H1 (cell line): ENCODE measurements around the gene GRID2. TPM values are rescaled to one million over a fixed set of nuclear protein-coding genes. Genes with fewer than 3 reads are reported as not detected.

Experiments used
- MAFK ChIP-seq: IDR thresholded peaks from 2 replicates; pipeline ENCODE4 v1.6.1; 2012; ENCODE audit warnings: low read depth, mild to moderate bottlenecking, improper control_type of control experiment, low read length
- polyA plus RNA-seq, 7 experiments: library from polyadenylated mRNA; depleted of rRNA in 3 of 7; stranded (reverse) in 5 of 7; unstranded in 2 of 7; fragments of >200 nt in 5 of 7; fragments of 200-250 nt in 2 of 7; gene quantifications; 1 replicate in 5 of 7; 2 replicates in 1 of 7; 4 replicates in 1 of 7; pipeline versions ENCODE4 v1.2.1 to v1.2.3, GENCODE V29; 2011 to 2013; ENCODE audit warnings: missing spikeins in 2 of 7, mixed read lengths in 2 of 7
- total RNA-seq: library from RNA; stranded (reverse); fragmentation: NEBNext Ultra II Directional; extraction: Animal tissue kit (Norgen Biotek cat#: 25700); gene quantifications from 2 replicates; pipeline ENCODE4 v1.2.1, GENCODE V29; 2021

GRID2 gene
- total and polyA plus RNA-seq, 2 of the 8 experiments (the other 6 are each of a cell fraction or from before 2014, with no cell fraction given): 31.1 to 81.9 TPM

DNA sequence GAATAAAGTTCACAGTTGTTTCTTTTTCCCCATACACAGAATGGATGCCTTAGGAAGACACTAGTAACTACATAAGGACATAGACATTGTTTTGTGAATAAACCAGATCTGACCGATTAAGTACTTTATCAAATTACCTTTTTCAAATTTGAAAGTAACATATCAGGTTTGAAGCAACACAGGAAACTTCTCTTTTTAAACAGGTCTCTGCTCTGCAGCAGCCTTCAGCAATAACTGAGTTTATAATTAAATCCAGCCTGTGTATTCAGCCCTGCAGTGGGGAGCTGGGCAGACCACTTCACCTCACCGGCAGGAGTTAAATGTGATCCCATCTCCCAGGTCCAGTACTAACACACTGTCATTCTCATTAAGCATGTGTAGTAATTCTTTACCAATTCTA lies 1456.5 kb downstream of the GRID2 start (continued):
- no peak for TF ChIP-seq MAFK
